Activated CD8-positive, alpha-beta memory T cell treated with anti-CD3 and anti-CD28 coated beads for 36 hours (primary cell): ENCODE data around the gene FBXO9. TPM values are rescaled to one million over a fixed set of nuclear protein-coding genes. Genes with fewer than 3 reads are reported as not detected.

Experiments
- CTCF ChIA-PET: fragments of 350-600 bp; sonication (Branson Sonifier 250); formaldehyde crosslinking; loops from one replicate; lab custom pipeline; 2021; ENCODE audit warnings: antibody characterized with exemption; lab: Charles Lee
- POLR2A ChIA-PET: fragments of 350-600 bp; sonication (Branson Sonifier 250); formaldehyde crosslinking; loops from one replicate; lab custom pipeline; 2021; ENCODE audit warnings: antibody characterized with exemption; lab: Charles Lee
- total RNA-seq, 2 experiments: library from RNA; stranded (reverse); gene quantifications; one replicate each; pipeline ENCODE4 v1.2.3, GENCODE V29; 2021

FBXO9 gene
- 10 to 100 TPM; 56.9 to 59.4 TPM for total RNA-seq

GRCh38 chr6:53065266-53066076 lies at the start of gene FBXO9:
TSS of gene FBXO9 (plus strand) at chr6:53065404. CDS start at chr6:53065790, 386 bp downstream.
- ChIA-PET POLR2A (interaction anchor here (0.5 to 1.2 kb wide), 4 partner anchors 17 to 405 kb away, joined by 3 to 5 read pairs (median 3); partner anchors contain the start of gene GSTA4), CTCF (interaction anchor here (0.6 to 2.4 kb wide), 3 partner anchors 70 to 590 kb away, joined by 3 to 7 read pairs (median 5); partner anchors contain the start of gene GSTA4)

- POLR2A ChIA-PET, result no interaction called here
- CTCF ChIA-PET, result no interaction called here
These were observed 49.7 kb upstream of the FBXO9 start for GRCh38 chr6:53015486-53015885.

- ChIA-PET CTCF (no interaction called here), POLR2A (no interaction called here)
These were observed 46.8 kb upstream of the FBXO9 start for GRCh38 chr6:53018446-53018845.

GRCh38 chr6:53020005-53020744 lies 45.0 kb upstream of the FBXO9 start:
- CTCF ChIA-PET, result interaction anchor here (0.7 kb wide), 1 partner anchor 419 kb away, joined by 3 read pairs; no protein-coding TSS in a partner anchor
- POLR2A ChIA-PET, result no interaction called here

GRCh38 chr6:53023323-53023722 lies 41.9 kb upstream of the FBXO9 start:
- POLR2A ChIA-PET, result no interaction called here
- CTCF ChIA-PET, result no interaction called here

- POLR2A ChIA-PET, result no interaction called here
- CTCF ChIA-PET, result no interaction called here
These were observed 38.7 kb upstream of the FBXO9 start for GRCh38 chr6:53026526-53026925.

- CTCF ChIA-PET, result no interaction called here
- POLR2A ChIA-PET, result no interaction called here
These were observed 38.0 kb upstream of the FBXO9 start for GRCh38 chr6:53027131-53027718.

GRCh38 chr6:53028467-53028866 lies 36.7 kb upstream of the FBXO9 start:
- ChIA-PET CTCF (no interaction called here), POLR2A (no interaction called here)

GRCh38 chr6:53029257-53029656 lies 35.9 kb upstream of the FBXO9 start:
- ChIA-PET POLR2A (no interaction called here), CTCF (no interaction called here)

- POLR2A ChIA-PET, result no interaction called here
- CTCF ChIA-PET, result no interaction called here
These were observed 35.4 kb upstream of the FBXO9 start for GRCh38 chr6:53029761-53030160.

- ChIA-PET CTCF (no interaction called here), POLR2A (no interaction called here)
These were observed 33.9 kb upstream of the FBXO9 start for GRCh38 chr6:53031281-53031680.

- POLR2A ChIA-PET, result no interaction called here
These were observed 32.4 kb upstream of the FBXO9 start for GRCh38 chr6:53032849-53033248.

GRCh38 chr6:53033764-53034163 lies 31.4 kb upstream of the FBXO9 start:
- POLR2A ChIA-PET, result no interaction called here
- CTCF ChIA-PET, result no interaction called here

More at GRCh38 chr6:53032849-53033248, 32.4 kb upstream of the FBXO9 start:
- CTCF ChIA-PET, result no interaction called here

- ChIA-PET CTCF (no interaction called here), POLR2A (no interaction called here)
These were observed 29.5 kb upstream of the FBXO9 start for GRCh38 chr6:53035549-53036213.

GRCh38 chr6:53038141-53038540 lies 27.1 kb upstream of the FBXO9 start:
- CTCF ChIA-PET, result interaction anchor here (0.7 kb wide), 1 partner anchor 42 kb away, joined by 3 read pairs; no protein-coding TSS in a partner anchor

GRCh38 chr6:53038596-53038995 lies 26.6 kb upstream of the FBXO9 start:
- CTCF ChIA-PET, result interaction anchor here (0.7 kb wide), 1 partner anchor 42 kb away, joined by 3 read pairs; no protein-coding TSS in a partner anchor
- POLR2A ChIA-PET, result no interaction called here

More at GRCh38 chr6:53038141-53038540, 27.1 kb upstream of the FBXO9 start:
- POLR2A ChIA-PET, result no interaction called here

- POLR2A ChIA-PET, result no interaction called here
- CTCF ChIA-PET, result no interaction called here
These were observed 23.8 kb upstream of the FBXO9 start for GRCh38 chr6:53041356-53041755.

GRCh38 chr6:53042112-53042511 lies 23.1 kb upstream of the FBXO9 start:
- POLR2A ChIA-PET, result no interaction called here
- CTCF ChIA-PET, result no interaction called here

- ChIA-PET CTCF (interaction anchor here (0.6 kb wide), 1 partner anchor 337 kb away, joined by 3 read pairs; no protein-coding TSS in a partner anchor), POLR2A (no interaction called here)
These were observed 21.6 kb upstream of the FBXO9 start for GRCh38 chr6:53043581-53043980.
